Right lobe of liver (tissue), 4 donors: ENCODE data around the gene SLC24A3.

Source experiments
- POLR2A ChIP-seq: fragments of 450-650 bp; IDR thresholded peaks from one replicate; pipeline ENCODE4 v1.6.1; 2017; ENCODE audit warnings: antibody characterized with exemption, mild to moderate bottlenecking
- TF ChIP-seq, protein P1 (sequence below), 4 donors: fragments of 200-600 bp in 3 of 4; fragments of 450-650 bp in 1 of 4; IDR thresholded peaks; one replicate each; pipeline versions ENCODE4 v1.5.1 to v1.8.0; 2016 to 2022; ENCODE audit warnings: antibody characterized with exemption in 4 of 4, mild to moderate bottlenecking in 2 of 4
- donor health status: DM: no; HTN: no; CAD: no.
- donor health status: DM: no; HTN: no; CAD: no.
- donor health status: DM: no; HTN: yes; CAD: no.

DNA sequence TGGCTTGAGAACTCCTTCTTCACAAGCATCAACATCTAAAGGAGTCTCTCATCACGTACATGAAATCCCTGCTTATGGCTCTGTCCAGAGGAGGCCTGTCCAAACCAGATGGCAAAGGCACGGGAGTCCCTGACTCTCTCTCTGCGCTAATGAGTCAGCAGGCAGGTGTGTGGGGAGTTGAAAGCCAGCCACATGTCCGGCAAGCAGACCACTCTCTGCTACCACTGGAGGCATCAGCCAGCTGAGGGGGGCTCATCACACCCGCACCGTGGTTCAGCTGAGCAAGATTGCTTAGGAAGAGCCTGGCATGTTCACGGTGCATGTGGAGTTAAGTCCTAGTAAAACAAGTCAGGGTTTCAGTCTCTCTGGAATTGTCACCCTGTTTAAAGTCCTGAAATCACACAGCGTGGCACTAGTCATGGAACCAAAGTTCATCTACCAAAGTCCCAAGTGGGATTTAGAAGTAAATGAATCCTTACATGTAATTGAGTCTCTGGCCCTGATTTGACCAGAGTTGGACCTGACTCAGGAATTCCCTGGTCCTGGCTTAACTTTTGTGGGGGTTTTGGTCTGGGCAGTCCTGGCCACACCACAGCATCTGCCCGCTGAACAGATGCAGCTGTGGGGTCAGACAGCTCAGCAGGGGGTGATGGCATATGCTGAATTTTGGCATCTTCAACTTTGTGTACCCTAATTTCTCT, 390.4 kb downstream of the SLC24A3 start:
- TF ChIP-seq, protein P1, sequence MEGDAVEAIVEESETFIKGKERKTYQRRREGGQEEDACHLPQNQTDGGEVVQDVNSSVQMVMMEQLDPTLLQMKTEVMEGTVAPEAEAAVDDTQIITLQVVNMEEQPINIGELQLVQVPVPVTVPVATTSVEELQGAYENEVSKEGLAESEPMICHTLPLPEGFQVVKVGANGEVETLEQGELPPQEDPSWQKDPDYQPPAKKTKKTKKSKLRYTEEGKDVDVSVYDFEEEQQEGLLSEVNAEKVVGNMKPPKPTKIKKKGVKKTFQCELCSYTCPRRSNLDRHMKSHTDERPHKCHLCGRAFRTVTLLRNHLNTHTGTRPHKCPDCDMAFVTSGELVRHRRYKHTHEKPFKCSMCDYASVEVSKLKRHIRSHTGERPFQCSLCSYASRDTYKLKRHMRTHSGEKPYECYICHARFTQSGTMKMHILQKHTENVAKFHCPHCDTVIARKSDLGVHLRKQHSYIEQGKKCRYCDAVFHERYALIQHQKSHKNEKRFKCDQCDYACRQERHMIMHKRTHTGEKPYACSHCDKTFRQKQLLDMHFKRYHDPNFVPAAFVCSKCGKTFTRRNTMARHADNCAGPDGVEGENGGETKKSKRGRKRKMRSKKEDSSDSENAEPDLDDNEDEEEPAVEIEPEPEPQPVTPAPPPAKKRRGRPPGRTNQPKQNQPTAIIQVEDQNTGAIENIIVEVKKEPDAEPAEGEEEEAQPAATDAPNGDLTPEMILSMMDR (IDR thresholded peaks at IDR 0.05): no peak
- no peak for TF ChIP-seq POLR2A
